Left ventricle myocardium inferior (tissue), 1 donor: ENCODE results near the gene GNG2. TPM values are rescaled to one million over a fixed set of nuclear protein-coding genes. Genes with fewer than 3 reads are reported as not detected.
A peak's percentile ranks its signal among the peaks of the same experiment; 100 is the strongest.

Experiments
- DNase-seq: peaks from one replicate; pipeline ENCODE4 v3.0.0-alpha.2; 2020
- H3K27ac ChIP-seq: fragments of 200-600 bp; replicated peaks from 2 replicates; pipeline ENCODE4 v1.8.0; 2021
- H3K27me3 ChIP-seq: fragments of 200-600 bp; 2 replicates; pipeline ENCODE4 v1.8.0; 2021; ENCODE audit warnings: low read depth
- H3K36me3 ChIP-seq: fragments of 200-600 bp; 2 replicates; pipeline ENCODE4 v1.8.0; 2021
- H3K4me1 ChIP-seq: fragments of 200-600 bp; 2 replicates; pipeline ENCODE4 v1.8.0; 2021
- H3K4me3 ChIP-seq: fragments of 200-600 bp; 2 replicates; pipeline ENCODE4 v1.8.0; 2021; ENCODE audit warnings: mild to moderate bottlenecking, moderate library complexity
- H3K9me3 ChIP-seq: fragments of 200-600 bp; replicated peaks from 2 replicates; pipeline ENCODE4 v1.8.0; 2021
- CTCF ChIP-seq: fragments of 200-600 bp; IDR thresholded peaks from 2 replicates; pipeline ENCODE4 v1.8.0; 2021; ENCODE audit warnings: antibody characterized with exemption, mild to moderate bottlenecking, borderline replicate concordance
- intact Hi-C: fragments of 100-400 bp; cut with micrococcal nuclease; formaldehyde crosslinking; loops from one replicate; pipeline ENCODE4 v1.11.0; 2022
- total RNA-seq: library from RNA; stranded (reverse); fragmentation: NEBNext Ultra II Directional; extraction: Animal tissue kit (Norgen Biotek cat#: 25700); gene quantifications from one replicate; pipeline ENCODE4 v1.2.1, GENCODE V29; 2021
- donor health status: DM: no; HTN: yes; CAD: no; lungs with severe emphysema.

The GNG2 gene
- total RNA-seq, 1 donor from 2014 or later: 6.7 TPM

GRCh38 chr14:51989293-51990234, 129.2 kb downstream of the GNG2 start, which contains the start of gene RTRAF:
Gene RTRAF (plus strand): TSS chr14:51989546. CDS start chr14:51989640, 94 bp downstream.
- no peaks in the 10 kb centered on the region for H3K9me3 ChIP-seq
- H3K36me3 ChIP-seq: peaks cover 28% of the 10 kb centered on the region
- no peaks in the 10 kb centered on the region for H3K27me3 ChIP-seq
- TF ChIP-seq CTCF: no peak
- H3K4me3 ChIP-seq: peak within 1 kb of the TSS; percentile 89
- intact Hi-C loops: no loop called here
- peaks cover 58% of the 10 kb centered on the region for H3K4me1 ChIP-seq
- peak within 1 kb of the TSS; percentile 92 for H3K27ac ChIP-seq
- peak; percentile 95 for DNase-seq

GRCh38 chr14:51990488-51990887, 130.1 kb downstream of the GNG2 start:
- Histone ChIP-seq H3K36me3 (peaks cover 37% of the 10 kb centered on the region), H3K27ac (peak overlapping the region; percentile 92), H3K4me1 (peaks cover 67% of the 10 kb centered on the region), H3K9me3 (no peaks in the 10 kb centered on the region), H3K4me3 (peak overlapping the region; percentile 89), H3K27me3 (no peaks in the 10 kb centered on the region)
- intact Hi-C loops: no loop called here
- no peak for DNase-seq
- TF ChIP-seq CTCF: no peak

DNA sequence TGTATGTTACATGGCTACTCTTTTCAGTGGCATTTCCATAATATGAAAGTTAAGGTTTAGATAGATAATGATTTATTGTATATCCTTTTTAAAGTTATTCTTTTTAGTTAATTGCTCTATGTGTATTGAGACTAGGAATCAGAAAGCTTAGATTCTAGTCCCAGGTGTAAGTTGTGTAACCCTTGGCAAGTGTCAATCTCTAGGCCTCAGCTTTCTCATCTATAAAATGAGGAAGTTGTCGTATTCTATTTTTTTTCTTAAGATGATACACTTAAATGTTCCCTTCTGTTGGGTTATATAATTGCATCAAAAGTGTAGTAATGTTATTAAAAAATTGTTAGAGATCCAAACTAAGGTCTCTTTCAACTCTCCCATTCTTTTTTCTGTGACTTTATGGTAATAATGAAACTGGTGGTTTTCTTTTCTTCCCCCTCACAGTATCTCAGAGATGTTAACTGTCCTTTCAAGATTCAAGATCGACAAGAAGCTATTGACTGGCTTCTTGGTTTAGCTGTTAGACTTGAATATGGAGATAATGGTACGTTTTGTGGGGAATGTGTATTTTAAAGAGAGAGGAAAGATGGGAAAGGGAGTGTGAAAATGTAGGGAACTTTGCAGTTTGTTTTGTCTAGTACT, 133.0 kb downstream of the GNG2 start:
- DNase-seq: no peak
- no peak for TF ChIP-seq CTCF
- intact Hi-C loops: loop anchor here (2.0 kb wide), 1 partner anchor 137 kb away; no protein-coding TSS in a partner anchor

DNA sequence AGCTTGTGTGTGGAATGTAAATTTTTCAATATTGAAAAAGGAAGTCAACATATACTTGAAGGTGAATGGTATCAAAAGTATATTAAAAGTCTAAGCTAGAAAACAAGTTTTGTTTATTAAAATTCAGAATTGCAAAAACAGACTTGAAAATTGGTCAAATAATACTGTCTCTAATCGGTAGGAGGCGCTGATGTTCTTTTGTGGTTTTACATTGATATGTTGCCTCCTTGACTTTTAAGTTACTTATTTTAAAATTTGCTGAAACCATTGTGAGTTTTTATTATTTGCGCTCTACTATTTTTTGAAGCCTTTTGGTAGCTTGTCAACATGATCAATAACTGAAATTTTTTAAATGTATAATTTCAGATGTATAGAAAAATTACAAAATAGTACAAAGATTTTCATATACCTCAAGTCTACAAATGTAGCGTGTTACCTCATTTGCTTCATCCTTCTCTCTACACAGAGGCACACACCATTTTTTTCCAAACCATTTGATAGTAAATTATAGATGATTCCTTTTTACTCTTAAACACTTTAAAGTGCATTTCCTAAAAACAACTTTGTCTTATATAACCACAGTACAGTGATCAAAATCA, 135.8 kb downstream of the GNG2 start:
- no peak overlapping the region for H3K4me3 ChIP-seq
- intact Hi-C loops: no loop called here
- peaks cover 79% of the 10 kb centered on the region for H3K4me1 ChIP-seq
- H3K36me3 ChIP-seq: peaks cover 76% of the 10 kb centered on the region
- TF ChIP-seq CTCF: peak; percentile 88
- H3K27me3 ChIP-seq: no peaks in the 10 kb centered on the region
- no peak for DNase-seq
- no peaks in the 10 kb centered on the region for H3K9me3 ChIP-seq
- H3K27ac ChIP-seq: peak overlapping the region; percentile 47

More for the DNA sequence above, 133.0 kb downstream of the GNG2 start:
- H3K27ac ChIP-seq: peak overlapping the region; percentile 47
- no peak overlapping the region for H3K4me3 ChIP-seq
- H3K4me1 ChIP-seq: peaks cover 83% of the 10 kb centered on the region
- H3K9me3 ChIP-seq: no peaks in the 10 kb centered on the region
- H3K36me3 ChIP-seq: peaks cover 51% of the 10 kb centered on the region
- H3K27me3 ChIP-seq: no peaks in the 10 kb centered on the region

DNA sequence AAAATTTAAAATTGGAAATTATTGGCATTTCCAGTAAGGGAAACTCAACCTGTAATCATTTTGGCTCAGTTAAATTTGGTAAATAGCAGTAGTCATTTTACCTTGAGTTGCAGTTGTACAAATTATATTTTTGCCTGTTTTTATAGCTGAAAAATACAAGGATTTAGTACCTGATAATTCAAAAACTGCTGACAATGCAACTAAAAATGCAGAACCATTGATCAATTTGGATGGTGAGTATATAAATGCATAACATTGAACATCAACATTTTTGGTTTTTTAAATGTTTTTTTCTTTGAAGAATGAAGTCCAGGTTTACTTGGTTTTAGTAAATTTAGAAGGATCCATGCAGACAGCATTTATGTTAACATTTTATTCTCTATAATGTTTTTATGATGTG, 137.9 kb downstream of the GNG2 start:
- no peaks in the 10 kb centered on the region for H3K9me3 ChIP-seq
- peaks cover 82% of the 10 kb centered on the region for H3K4me1 ChIP-seq
- no peak overlapping the region for H3K4me3 ChIP-seq
- no peaks in the 10 kb centered on the region for H3K27me3 ChIP-seq
- TF ChIP-seq CTCF: no peak
- intact Hi-C loops: no loop called here
- H3K36me3 ChIP-seq: peaks cover 71% of the 10 kb centered on the region
- no peak for DNase-seq
- no peak overlapping the region for H3K27ac ChIP-seq
